Measurements from ENCODE around the gene QSOX2. TPM values are rescaled to one million over a fixed set of nuclear protein-coding genes. Genes with fewer than 3 reads are reported as not detected.

Gene QSOX2
- total and polyA plus RNA-seq, 7 donors: 0.60 to 10.1 (median 3.5) TPM

- Histone ChIP-seq H3K27me3 (no peaks in the 10 kb centered on the region), H3K9me3 (no peaks in the 10 kb centered on the region), H3K27ac (no peak overlapping the region), H3K4me1 (no peaks in the 10 kb centered on the region), H3K4me3 (no peak overlapping the region), H3K36me3 (peaks cover 4 to 33% (median 13%) of the 10 kb centered on the region in 4 donors)
- DNase-seq: no peak
- intact Hi-C loops (cut with DNase I): no loop called here
- 91 to 95% methylated on average over 30 of the region's 30 CpGs for WGBS, 2 donors
- TF ChIP-seq CTCF (IDR thresholded peaks at IDR 0.05): no peak
- TF ChIP-seq POLR2AphosphoS5 (IDR thresholded peaks at IDR 0.05): no peak
- no peak for TF ChIP-seq POLR2A (IDR thresholded peaks at IDR 0.05)
- TF ChIP-seq EP300 (IDR thresholded peaks at IDR 0.05): no peak
Measured at GRCh38 chr9:136223871-136224640, 21.6 kb downstream of the QSOX2 start.

GRCh38 chr9:136222906-136223285 is 22.7 kb downstream of the QSOX2 start:
- Histone ChIP-seq H3K4me3 (no peak overlapping the region), H3K36me3 (peaks cover 4 to 44% (median 22%) of the 10 kb centered on the region in 4 donors), H3K27me3 (no peaks in the 10 kb centered on the region), H3K9me3 (no peaks in the 10 kb centered on the region), H3K4me1 (no peaks in the 10 kb centered on the region), H3K27ac (no peak overlapping the region)
- 91 to 94% methylated on average over 13 of the region's 13 CpGs for WGBS, 2 donors
- intact Hi-C loops (cut with DNase I): no loop called here
- TF ChIP-seq POLR2AphosphoS5 (IDR thresholded peaks at IDR 0.05): no peak
- TF ChIP-seq EP300 (IDR thresholded peaks at IDR 0.05): no peak
- no peak for TF ChIP-seq CTCF (IDR thresholded peaks at IDR 0.05)
- TF ChIP-seq POLR2A (IDR thresholded peaks at IDR 0.05): no peak
- no peak for DNase-seq

- Histone ChIP-seq H3K4me3 (no peak overlapping the region), H3K27me3 (no peaks in the 10 kb centered on the region), H3K27ac (no peak overlapping the region), H3K4me1 (no peaks in the 10 kb centered on the region), H3K36me3 (peaks cover 4 to 50% (median 22%) of the 10 kb centered on the region in 4 donors), H3K9me3 (no peaks in the 10 kb centered on the region)
- DNase-seq: no peak
- no peak for TF ChIP-seq CTCF (IDR thresholded peaks at IDR 0.05)
- TF ChIP-seq POLR2AphosphoS5 (IDR thresholded peaks at IDR 0.05): no peak
- TF ChIP-seq EP300 (IDR thresholded peaks at IDR 0.05): no peak
- TF ChIP-seq POLR2A (IDR thresholded peaks at IDR 0.05): no peak
- WGBS, 2 donors: 94 to 95% methylated on average over 38 of the region's 38 CpGs
- intact Hi-C loops (cut with DNase I): no loop called here
Measured at GRCh38 chr9:136222166-136222905, 23.3 kb downstream of the QSOX2 start.

- Histone ChIP-seq H3K36me3 (peaks cover 9 to 69% (median 26%) of the 10 kb centered on the region in 4 donors), H3K27ac (no peak overlapping the region)
- TF ChIP-seq EP300 (IDR thresholded peaks at IDR 0.05) (no peak), CTCF (IDR thresholded peaks at IDR 0.05) (no peak), POLR2A (IDR thresholded peaks at IDR 0.05) (no peak), POLR2AphosphoS5 (IDR thresholded peaks at IDR 0.05) (no peak)
Measured at GRCh38 chr9:136220017-136220729, 25.4 kb downstream of the QSOX2 start.

More at GRCh38 chr9:136220017-136220729, 25.4 kb downstream of the QSOX2 start:
- Histone ChIP-seq H3K4me3 (no peak overlapping the region), H3K9me3 (no peaks in the 10 kb centered on the region), H3K4me1 (no peaks in the 10 kb centered on the region), H3K27me3 (no peaks in the 10 kb centered on the region)
- DNase-seq: no peak
- WGBS, 2 donors: 90 to 91% methylated on average over 15 of the region's 15 CpGs
- intact Hi-C loops (cut with DNase I): no loop called here
